Stimulated activated CD4-positive, alpha-beta T cell treated with anti-CD3 and anti-CD28 coated beads, Interleukin-1b, Interleukin-23, amount 100 ng/mL, for 4 hours (primary cell): ENCODE results near the gene ELFN1.

Experiments used
- DNase-seq, 2 donors: peaks; one replicate each; pipeline ENCODE4 v3.0.0-alpha.2; 2020; ENCODE audit warnings: low read depth in 2 of 2

The ELFN1 gene

GRCh38 chr7:1787681-1788235 is 117.7 kb downstream of the ELFN1 start:
- DNase-seq, result no peak

GRCh38 chr7:1794888-1795542 is 124.9 kb downstream of the ELFN1 start:
- no peak for DNase-seq
